ENCODE data around the gene ACER1.

ACER1 gene

DNA sequence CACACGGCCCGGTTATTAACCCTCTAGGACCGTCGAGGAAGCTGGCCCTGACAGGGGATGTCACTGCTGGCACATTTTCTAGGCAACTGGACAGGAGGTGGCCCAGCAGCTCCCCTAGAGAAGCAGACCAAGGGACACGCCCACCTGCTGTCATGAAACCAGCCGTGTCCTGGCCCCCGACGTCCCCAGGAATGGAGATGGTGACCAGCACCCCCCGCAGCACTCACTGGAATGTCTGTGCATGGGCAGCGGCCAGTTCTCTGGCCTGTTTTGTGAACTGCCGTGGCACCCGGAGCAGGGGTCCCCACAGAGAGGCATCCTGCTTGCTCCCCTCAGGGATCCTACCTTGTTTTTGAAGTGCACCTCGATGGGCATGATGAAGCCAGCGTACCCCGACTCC is 71.5 kb downstream of the ACER1 start:
- TF ChIP-seq, protein P1, sequence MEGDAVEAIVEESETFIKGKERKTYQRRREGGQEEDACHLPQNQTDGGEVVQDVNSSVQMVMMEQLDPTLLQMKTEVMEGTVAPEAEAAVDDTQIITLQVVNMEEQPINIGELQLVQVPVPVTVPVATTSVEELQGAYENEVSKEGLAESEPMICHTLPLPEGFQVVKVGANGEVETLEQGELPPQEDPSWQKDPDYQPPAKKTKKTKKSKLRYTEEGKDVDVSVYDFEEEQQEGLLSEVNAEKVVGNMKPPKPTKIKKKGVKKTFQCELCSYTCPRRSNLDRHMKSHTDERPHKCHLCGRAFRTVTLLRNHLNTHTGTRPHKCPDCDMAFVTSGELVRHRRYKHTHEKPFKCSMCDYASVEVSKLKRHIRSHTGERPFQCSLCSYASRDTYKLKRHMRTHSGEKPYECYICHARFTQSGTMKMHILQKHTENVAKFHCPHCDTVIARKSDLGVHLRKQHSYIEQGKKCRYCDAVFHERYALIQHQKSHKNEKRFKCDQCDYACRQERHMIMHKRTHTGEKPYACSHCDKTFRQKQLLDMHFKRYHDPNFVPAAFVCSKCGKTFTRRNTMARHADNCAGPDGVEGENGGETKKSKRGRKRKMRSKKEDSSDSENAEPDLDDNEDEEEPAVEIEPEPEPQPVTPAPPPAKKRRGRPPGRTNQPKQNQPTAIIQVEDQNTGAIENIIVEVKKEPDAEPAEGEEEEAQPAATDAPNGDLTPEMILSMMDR (IDR thresholded peaks at IDR 0.05; ENCODE audit: low read depth, low read length): no peak
- no peak for TF ChIP-seq EZH2phosphoT487 (IDR thresholded peaks at IDR 0.05; ENCODE audit: low read depth)
- Histone ChIP-seq H3K79me2 (ENCODE audit: low read length) (peaks cover 80% of the 10 kb centered on the region), H3K36me3 (replicated peaks; ENCODE audit: low read depth, low read length) (peaks cover 49% of the 10 kb centered on the region), H3K9ac (ENCODE audit: low read length) (no peak overlapping the region), H3K27me3 (ENCODE audit: low read depth, low read length) (no peaks in the 10 kb centered on the region), H3K27ac (ENCODE audit: low read length) (no peak overlapping the region), H3K4me1 (ENCODE audit: low read length) (peaks cover 15% of the 10 kb centered on the region), H4K20me1 (ENCODE audit: insufficient read depth, low read length) (peaks cover 29% of the 10 kb centered on the region), H3K4me2 (ENCODE audit: low read length) (no peak overlapping the region), H2AFZ (ENCODE audit: low read depth, low read length) (no peak overlapping the region), H3K9me3 (ENCODE audit: insufficient read depth, low read length) (no peaks in the 10 kb centered on the region), H3K4me3 (ENCODE audit: low read length) (no peak overlapping the region)

DNA sequence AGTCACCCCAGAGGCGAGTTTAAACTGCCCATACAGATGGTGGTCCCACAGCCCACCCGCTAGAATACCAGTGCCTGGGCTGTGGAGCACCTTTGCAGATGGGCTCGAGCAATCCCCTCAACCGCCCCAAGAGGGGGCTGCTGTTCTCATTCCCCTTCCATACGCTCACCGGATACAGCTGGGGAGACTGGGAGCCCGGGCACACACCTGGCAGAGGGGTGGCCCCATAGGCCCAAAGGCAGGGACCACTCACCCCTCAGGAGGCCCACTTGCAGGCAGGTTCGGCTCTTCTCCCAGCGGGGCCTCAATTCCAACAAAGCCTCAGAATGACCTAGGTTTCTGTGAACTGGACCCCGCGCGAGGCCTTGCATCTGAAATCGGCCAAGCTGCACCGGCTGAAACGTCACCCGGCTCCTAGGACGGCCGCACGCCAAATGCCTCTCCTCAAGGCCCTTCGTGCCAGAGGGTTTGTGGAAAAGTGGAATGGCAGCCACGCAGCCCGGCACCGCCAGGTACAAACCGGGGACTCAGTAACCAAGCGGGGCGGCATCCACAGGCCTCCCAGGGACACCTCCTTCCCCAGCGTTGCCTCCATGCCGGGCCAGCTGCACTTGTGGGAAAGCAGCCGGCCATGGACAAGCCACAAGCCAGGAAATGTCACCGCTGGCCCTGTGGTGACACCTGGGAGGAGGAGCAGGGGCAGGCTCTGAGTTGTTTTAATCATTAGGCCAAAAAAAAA is 72.3 kb downstream of the ACER1 start:
- Histone ChIP-seq H3K27ac (ENCODE audit: low read length) (no peak overlapping the region), H3K36me3 (replicated peaks; ENCODE audit: low read depth, low read length) (peaks cover 49% of the 10 kb centered on the region), H4K20me1 (ENCODE audit: insufficient read depth, low read length) (peaks cover 30% of the 10 kb centered on the region), H2AFZ (ENCODE audit: low read depth, low read length) (no peak overlapping the region), H3K27me3 (ENCODE audit: low read depth, low read length) (no peaks in the 10 kb centered on the region), H3K4me1 (ENCODE audit: low read length) (peaks cover 15% of the 10 kb centered on the region), H3K9ac (ENCODE audit: low read length) (no peak overlapping the region), H3K4me3 (ENCODE audit: low read length) (no peak overlapping the region), H3K9me3 (ENCODE audit: insufficient read depth, low read length) (no peaks in the 10 kb centered on the region), H3K4me2 (ENCODE audit: low read length) (no peak overlapping the region), H3K79me2 (ENCODE audit: low read length) (peaks cover 79% of the 10 kb centered on the region)
- TF ChIP-seq, protein P1 (IDR thresholded peaks at IDR 0.05; ENCODE audit: low read depth, low read length): peak; percentile 63
- no peak for TF ChIP-seq EZH2phosphoT487 (IDR thresholded peaks at IDR 0.05; ENCODE audit: low read depth)

DNA sequence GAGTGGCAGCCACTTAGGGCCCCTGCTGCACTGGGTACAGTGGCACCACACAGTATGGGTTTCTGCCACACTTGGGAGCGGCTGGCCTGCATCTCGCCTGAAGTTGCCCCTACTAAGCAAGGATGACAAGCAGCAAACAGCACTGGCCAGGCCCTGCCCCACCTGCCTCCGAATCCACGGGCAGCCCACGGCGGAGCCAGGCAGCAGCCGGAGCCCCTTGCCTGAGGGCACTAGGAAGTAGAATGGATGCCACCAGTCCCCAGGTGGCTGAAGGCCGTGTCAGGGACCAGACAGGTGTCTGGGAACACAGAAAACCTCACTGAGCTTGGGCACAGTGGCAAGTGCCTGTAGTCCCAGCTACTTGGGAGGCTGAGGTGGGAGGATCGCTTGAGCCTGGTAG is 73.0 kb downstream of the ACER1 start:
- peaks cover 49% of the 10 kb centered on the region for H3K36me3 ChIP-seq (replicated peaks; ENCODE audit: low read depth, low read length)
- H3K27ac ChIP-seq (ENCODE audit: low read length): no peak overlapping the region
- H3K9ac ChIP-seq (ENCODE audit: low read length): no peak overlapping the region
- no peak for TF ChIP-seq EZH2phosphoT487 (IDR thresholded peaks at IDR 0.05; ENCODE audit: low read depth)
- TF ChIP-seq, protein P1 (IDR thresholded peaks at IDR 0.05; ENCODE audit: low read depth, low read length): no peak
- H4K20me1 ChIP-seq (ENCODE audit: insufficient read depth, low read length): peaks cover 30% of the 10 kb centered on the region
- peaks cover 15% of the 10 kb centered on the region for H3K4me1 ChIP-seq (ENCODE audit: low read length)
- H3K4me2 ChIP-seq (ENCODE audit: low read length): no peak overlapping the region
- no peak overlapping the region for H2AFZ ChIP-seq (ENCODE audit: low read depth, low read length)
- H3K27me3 ChIP-seq (ENCODE audit: low read depth, low read length): no peaks in the 10 kb centered on the region
- H3K9me3 ChIP-seq (ENCODE audit: insufficient read depth, low read length): no peaks in the 10 kb centered on the region
- no peak overlapping the region for H3K4me3 ChIP-seq (ENCODE audit: low read length)
- H3K79me2 ChIP-seq (ENCODE audit: low read length): peaks cover 78% of the 10 kb centered on the region

DNA sequence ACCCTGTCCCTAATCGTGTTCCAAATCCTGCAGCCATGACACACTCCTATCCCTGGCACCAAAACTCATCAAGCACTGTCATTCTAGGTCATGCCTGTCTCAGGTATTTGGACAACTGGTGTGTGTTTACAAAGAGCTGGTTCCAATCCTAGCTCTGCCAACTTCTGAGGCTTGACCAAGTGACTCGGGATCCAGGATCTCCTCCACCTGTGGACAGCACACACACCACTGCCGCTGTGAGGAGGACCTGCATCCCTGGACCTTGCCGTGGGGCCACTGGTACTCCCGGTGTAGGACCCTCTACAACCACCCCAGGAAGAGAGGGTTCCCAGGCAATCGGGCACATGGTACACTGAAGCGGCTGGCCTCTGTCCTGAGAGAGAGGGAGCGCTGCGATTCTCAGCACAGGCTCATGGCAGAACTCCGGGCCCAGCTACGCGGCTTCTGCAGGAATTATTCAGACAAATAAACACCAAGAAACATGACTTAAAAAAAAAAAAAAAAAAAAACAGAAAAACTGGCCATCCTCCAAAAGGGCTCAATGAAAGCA is 74.0 kb downstream of the ACER1 start:
- Histone ChIP-seq H3K79me2 (ENCODE audit: low read length) (peaks cover 78% of the 10 kb centered on the region), H3K27me3 (ENCODE audit: low read depth, low read length) (no peaks in the 10 kb centered on the region), H3K27ac (ENCODE audit: low read length) (no peak overlapping the region), H3K36me3 (replicated peaks; ENCODE audit: low read depth, low read length) (peaks cover 55% of the 10 kb centered on the region), H3K4me1 (ENCODE audit: low read length) (peaks cover 15% of the 10 kb centered on the region), H3K9ac (ENCODE audit: low read length) (no peak overlapping the region), H2AFZ (ENCODE audit: low read depth, low read length) (no peak overlapping the region), H3K4me2 (ENCODE audit: low read length) (no peak overlapping the region), H4K20me1 (ENCODE audit: insufficient read depth, low read length) (peaks cover 33% of the 10 kb centered on the region), H3K9me3 (ENCODE audit: insufficient read depth, low read length) (no peaks in the 10 kb centered on the region), H3K4me3 (ENCODE audit: low read length) (no peak overlapping the region)
- TF ChIP-seq, protein P1 (IDR thresholded peaks at IDR 0.05; ENCODE audit: low read depth, low read length): no peak
- no peak for TF ChIP-seq EZH2phosphoT487 (IDR thresholded peaks at IDR 0.05; ENCODE audit: low read depth)
